Omental fat pad (tissue), 4 donors: ENCODE data around the gene RALGAPB. TPM values are rescaled to one million over a fixed set of nuclear protein-coding genes. Genes with fewer than 3 reads are reported as not detected.
"Not testable (repeated sequence)": the region's sequence is repeated elsewhere in the genome, so short reads cannot be mapped to it uniquely, and the experiment has no call there.

Experiments
- ATAC-seq: fragments of 150-250 bp; one replicate; pipeline ENCODE4 v1.9.1; 2016; ENCODE audit warnings: mild to moderate bottlenecking, moderate library complexity; ENCODE audit not compliant: low FRiP score
- DNase-seq: peaks from one replicate; pipeline ENCODE4 v3.0.0-alpha.2; 2019; ENCODE audit warnings: low spot score
- CTCF ChIP-seq, 3 donors: fragments of 450-650 bp; IDR thresholded peaks; one replicate each; pipeline ENCODE4 v1.5.1; 2016 to 2017; ENCODE audit warnings: antibody characterized with exemption in 3 of 3, mild to moderate bottlenecking in 3 of 3, moderate library complexity in 2 of 3
- total RNA-seq, 4 donors: library from RNA; depleted of rRNA; stranded (reverse); fragments of >200 nt; gene quantifications; one replicate each; pipeline ENCODE4 v1.1.0, GENCODE V29; 2016

Gene RALGAPB
- total RNA-seq, 4 donors from 2014 or later = 27.1 to 39.9 (median 32.3) TPM

- ATAC-seq = no peak
- no peak for DNase-seq
- no peak for TF ChIP-seq CTCF (IDR thresholded peaks at IDR 0.05)
Measured at GRCh38 chr20:38435555-38435939, 37.1 kb upstream of the RALGAPB start.

- no peak for ATAC-seq
- no peak for DNase-seq
- TF ChIP-seq CTCF (IDR thresholded peaks at IDR 0.05) = no peak
Measured at GRCh38 chr20:38437796-38438195, 34.8 kb upstream of the RALGAPB start.

- DNase-seq, ATAC-seq: not testable (repeated sequence)
Measured at GRCh38 chr20:38441110-38441509, 31.5 kb upstream of the RALGAPB start.

GRCh38 chr20:38441916-38442315, 30.7 kb upstream of the RALGAPB start:
- DNase-seq = no peak
- ATAC-seq = no peak
- TF ChIP-seq CTCF (IDR thresholded peaks at IDR 0.05) = no peak

GRCh38 chr20:38445381-38445796, 27.3 kb upstream of the RALGAPB start:
- ATAC-seq (no peak), DNase-seq (no peak)
- TF ChIP-seq CTCF (IDR thresholded peaks at IDR 0.05) = no peak

- ATAC-seq (no peak), DNase-seq (no peak)
- no peak for TF ChIP-seq CTCF (IDR thresholded peaks at IDR 0.05)
Measured at GRCh38 chr20:38445901-38446425, 26.7 kb upstream of the RALGAPB start.

GRCh38 chr20:38446441-38447209, 26.0 kb upstream of the RALGAPB start:
- DNase-seq (peak; percentile 81), ATAC-seq (peak; percentile 90)
- TF ChIP-seq CTCF (IDR thresholded peaks at IDR 0.05) = peak in 2 of 3 donors; percentile 87
